UCSD-AML1 (cell line): Measurements from ENCODE around the gene SAA1.
"Not testable (repeated sequence)": the region's sequence is repeated elsewhere in the genome, so short reads cannot be mapped to it uniquely, and the experiment has no call there.

Experiments
- DNase-seq: peaks from one replicate; lab custom pipeline; 2025; ENCODE audit not compliant: unreplicated experiment; lab: John Stamatoyannopoulos, UW

SAA1 gene

GRCh38 chr11:18254781-18255361 is 11.2 kb upstream of the SAA1 start:
- DNase-seq = no peak

- no peak for DNase-seq
Observed at GRCh38 chr11:18259259-18259658, 6.8 kb upstream of the SAA1 start.

- no peak for DNase-seq
Observed at GRCh38 chr11:18261721-18262120, 4.3 kb upstream of the SAA1 start.

- not testable (repeated sequence) for DNase-seq
Observed at GRCh38 chr11:18262681-18263350, 3.2 kb upstream of the SAA1 start.

- no peak for DNase-seq
Observed at GRCh38 chr11:18264035-18264434, 2.0 kb upstream of the SAA1 start.

GRCh38 chr11:18264677-18265555 is 1.1 kb upstream of the SAA1 start:
- no peak for DNase-seq

- not testable (repeated sequence) for DNase-seq
Observed at GRCh38 chr11:18267335-18268133, 1.5 kb downstream of the SAA1 start.

GRCh38 chr11:18269252-18269651 is 3.2 kb downstream of the SAA1 start:
- not testable (repeated sequence) for DNase-seq

GRCh38 chr11:18270102-18270501 is 4.0 kb downstream of the SAA1 start:
- no peak for DNase-seq

- DNase-seq = no peak
Observed at GRCh38 chr11:18271206-18271605, 5.1 kb downstream of the SAA1 start.

GRCh38 chr11:18277565-18278271 is 11.7 kb downstream of the SAA1 start:
- no peak for DNase-seq

- DNase-seq = no peak
Observed at GRCh38 chr11:18280438-18281045, 14.5 kb downstream of the SAA1 start.

- DNase-seq = no peak
Observed at GRCh38 chr11:18282626-18283025, 16.6 kb downstream of the SAA1 start.

- no peak for DNase-seq
Observed at GRCh38 chr11:18285841-18286240, 19.8 kb downstream of the SAA1 start.

- no peak for DNase-seq
Observed at GRCh38 chr11:18288911-18289310, 22.8 kb downstream of the SAA1 start.

GRCh38 chr11:18294862-18295261 is 28.8 kb downstream of the SAA1 start:
- no peak for DNase-seq

GRCh38 chr11:18295316-18295715 is 29.3 kb downstream of the SAA1 start:
- no peak for DNase-seq

GRCh38 chr11:18299721-18300120 is 33.7 kb downstream of the SAA1 start:
- no peak for DNase-seq

GRCh38 chr11:18304745-18305144 is 38.7 kb downstream of the SAA1 start:
- no peak for DNase-seq

- no peak for DNase-seq
Observed at GRCh38 chr11:18307461-18308139, 41.5 kb downstream of the SAA1 start.
